ENCODE measurements around the gene WSCD1. TPM values are rescaled to one million over a fixed set of nuclear protein-coding genes. Genes with fewer than 3 reads are reported as not detected.

WSCD1 gene
- total RNA-seq, 3 donors from 2014 or later (not counting 1 experiment from before 2014, with no cell fraction given), result 0.47 to 2.1 (median 1.9) TPM

GRCh38 chr17:6092182-6092902 lies 22.2 kb downstream of the WSCD1 start:
- Mint-ChIP-seq H3K27me3 (ENCODE audit: low read depth in 2 of 2) (peaks cover 0 to 6% of the 10 kb centered on the region in 2 donors), H3K4me1 (no peaks in the 10 kb centered on the region), H3K9me3 (no peaks in the 10 kb centered on the region), H3K36me3 (no peaks in the 10 kb centered on the region), H3K4me3 (no peak overlapping the region), H3K27ac (no peak overlapping the region)
- H3K27ac ChIP-seq (ENCODE audit: low read length), result no peak overlapping the region
- no peak for DNase-seq
- H3K36me3 ChIP-seq (ENCODE audit: control insufficient read depth, insufficient read depth, low read length), result no peaks in the 10 kb centered on the region
- no peak overlapping the region for H3K4me3 ChIP-seq (ENCODE audit: low read length)
- H3K4me1 ChIP-seq (ENCODE audit: control insufficient read depth, insufficient read depth, low read length), result no peaks in the 10 kb centered on the region
- no peak for ATAC-seq
- 88% methylated on average over 14 of the region's 14 CpGs for WGBS (ENCODE audit: insufficient coverage)
- no peaks in the 10 kb centered on the region for H3K27me3 ChIP-seq (ENCODE audit: control insufficient read depth, insufficient read depth, low read length)
- no peaks in the 10 kb centered on the region for H3K9me3 ChIP-seq (ENCODE audit: control insufficient read depth, insufficient read depth, low read length)
- TF ChIP-seq, protein P1, sequence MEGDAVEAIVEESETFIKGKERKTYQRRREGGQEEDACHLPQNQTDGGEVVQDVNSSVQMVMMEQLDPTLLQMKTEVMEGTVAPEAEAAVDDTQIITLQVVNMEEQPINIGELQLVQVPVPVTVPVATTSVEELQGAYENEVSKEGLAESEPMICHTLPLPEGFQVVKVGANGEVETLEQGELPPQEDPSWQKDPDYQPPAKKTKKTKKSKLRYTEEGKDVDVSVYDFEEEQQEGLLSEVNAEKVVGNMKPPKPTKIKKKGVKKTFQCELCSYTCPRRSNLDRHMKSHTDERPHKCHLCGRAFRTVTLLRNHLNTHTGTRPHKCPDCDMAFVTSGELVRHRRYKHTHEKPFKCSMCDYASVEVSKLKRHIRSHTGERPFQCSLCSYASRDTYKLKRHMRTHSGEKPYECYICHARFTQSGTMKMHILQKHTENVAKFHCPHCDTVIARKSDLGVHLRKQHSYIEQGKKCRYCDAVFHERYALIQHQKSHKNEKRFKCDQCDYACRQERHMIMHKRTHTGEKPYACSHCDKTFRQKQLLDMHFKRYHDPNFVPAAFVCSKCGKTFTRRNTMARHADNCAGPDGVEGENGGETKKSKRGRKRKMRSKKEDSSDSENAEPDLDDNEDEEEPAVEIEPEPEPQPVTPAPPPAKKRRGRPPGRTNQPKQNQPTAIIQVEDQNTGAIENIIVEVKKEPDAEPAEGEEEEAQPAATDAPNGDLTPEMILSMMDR (IDR thresholded peaks at IDR 0.05), result no peak
- intact Hi-C loops (cut with micrococcal nuclease), result no loop called here

DNA sequence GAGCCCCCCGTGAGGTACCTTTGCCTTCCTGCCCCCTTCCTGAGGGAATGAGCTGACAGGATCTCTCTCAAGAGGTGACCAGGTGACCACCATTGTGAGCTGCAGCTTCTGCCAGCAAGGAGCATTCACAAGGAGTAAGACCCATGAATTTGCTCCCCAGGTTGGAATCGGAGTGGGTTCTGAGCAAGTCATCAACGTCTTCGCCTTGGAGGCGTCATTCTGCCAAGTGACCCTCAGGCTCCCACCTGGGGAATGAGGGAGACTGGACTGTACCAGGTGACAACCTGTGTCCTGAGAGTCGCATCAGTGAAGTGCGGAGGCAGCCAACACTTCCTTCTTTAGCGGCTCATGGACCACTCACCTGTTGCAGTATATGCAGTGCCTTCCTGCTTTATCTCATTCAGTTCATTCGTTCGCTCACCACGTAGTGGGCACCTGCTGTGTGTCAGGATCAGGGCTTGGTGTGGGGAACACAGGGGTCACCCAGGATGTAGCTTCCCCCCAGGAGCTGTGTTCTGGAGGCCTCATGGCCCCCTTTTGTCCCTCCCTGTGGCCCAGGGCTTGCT lies 22.8 kb downstream of the WSCD1 start:
- 92% methylated on average over 11 of the region's 11 CpGs for WGBS (ENCODE audit: insufficient coverage)
- TF ChIP-seq, protein P1 (IDR thresholded peaks at IDR 0.05), result no peak
- no peak overlapping the region for H3K27ac Mint-ChIP-seq
- H3K9me3 ChIP-seq (ENCODE audit: control insufficient read depth, insufficient read depth, low read length), result no peaks in the 10 kb centered on the region
- ATAC-seq (no peak), DNase-seq (no peak)
- H3K9me3 Mint-ChIP-seq, result no peaks in the 10 kb centered on the region
- H3K27me3 Mint-ChIP-seq (ENCODE audit: low read depth in 2 of 2), result peaks cover 0 to 6% of the 10 kb centered on the region in 2 donors
- no peaks in the 10 kb centered on the region for H3K4me1 Mint-ChIP-seq
- intact Hi-C loops (cut with micrococcal nuclease), result no loop called here
- H3K27ac ChIP-seq (ENCODE audit: low read length), result no peak overlapping the region
- H3K4me1 ChIP-seq (ENCODE audit: control insufficient read depth, insufficient read depth, low read length), result no peaks in the 10 kb centered on the region
- H3K4me3 ChIP-seq (ENCODE audit: low read length), result no peak overlapping the region
- H3K36me3 Mint-ChIP-seq, result no peaks in the 10 kb centered on the region
- H3K4me3 Mint-ChIP-seq, result no peak overlapping the region
- no peaks in the 10 kb centered on the region for H3K36me3 ChIP-seq (ENCODE audit: control insufficient read depth, insufficient read depth, low read length)
- no peaks in the 10 kb centered on the region for H3K27me3 ChIP-seq (ENCODE audit: control insufficient read depth, insufficient read depth, low read length)

GRCh38 chr17:6094453-6094852 lies 24.3 kb downstream of the WSCD1 start:
- Mint-ChIP-seq H3K4me1 (no peaks in the 10 kb centered on the region), H3K27ac (no peak overlapping the region), H3K36me3 (no peaks in the 10 kb centered on the region), H3K4me3 (no peak overlapping the region), H3K9me3 (no peaks in the 10 kb centered on the region), H3K27me3 (ENCODE audit: low read depth in 2 of 2) (peaks cover 0 to 6% of the 10 kb centered on the region in 2 donors)
- H3K9me3 ChIP-seq (ENCODE audit: control insufficient read depth, insufficient read depth, low read length), result no peaks in the 10 kb centered on the region
- ATAC-seq (no peak), DNase-seq (no peak)
- H3K4me1 ChIP-seq (ENCODE audit: control insufficient read depth, insufficient read depth, low read length), result no peaks in the 10 kb centered on the region
- H3K4me3 ChIP-seq (ENCODE audit: low read length), result no peak overlapping the region
- TF ChIP-seq, protein P1 (IDR thresholded peaks at IDR 0.05), result no peak
- H3K36me3 ChIP-seq (ENCODE audit: control insufficient read depth, insufficient read depth, low read length), result no peaks in the 10 kb centered on the region
- no peaks in the 10 kb centered on the region for H3K27me3 ChIP-seq (ENCODE audit: control insufficient read depth, insufficient read depth, low read length)
- H3K27ac ChIP-seq (ENCODE audit: low read length), result no peak overlapping the region
- WGBS (ENCODE audit: insufficient coverage), result 64% methylated on average over 1 of the region's 1 CpG
- intact Hi-C loops (cut with micrococcal nuclease), result no loop called here
